IPS-NIHi7 (cell line): ENCODE measurements around the gene MORF4L1.
"Not testable (repeated sequence)": the region's sequence is repeated elsewhere in the genome, so short reads cannot be mapped to it uniquely, and the experiment has no call there.

Source experiments
- DNase-seq: peaks from one replicate; pipeline ENCODE4 v3.0.0; 2012; ENCODE audit warnings: mixed read lengths; ENCODE audit errors: extremely low spot score

Gene MORF4L1

DNA sequence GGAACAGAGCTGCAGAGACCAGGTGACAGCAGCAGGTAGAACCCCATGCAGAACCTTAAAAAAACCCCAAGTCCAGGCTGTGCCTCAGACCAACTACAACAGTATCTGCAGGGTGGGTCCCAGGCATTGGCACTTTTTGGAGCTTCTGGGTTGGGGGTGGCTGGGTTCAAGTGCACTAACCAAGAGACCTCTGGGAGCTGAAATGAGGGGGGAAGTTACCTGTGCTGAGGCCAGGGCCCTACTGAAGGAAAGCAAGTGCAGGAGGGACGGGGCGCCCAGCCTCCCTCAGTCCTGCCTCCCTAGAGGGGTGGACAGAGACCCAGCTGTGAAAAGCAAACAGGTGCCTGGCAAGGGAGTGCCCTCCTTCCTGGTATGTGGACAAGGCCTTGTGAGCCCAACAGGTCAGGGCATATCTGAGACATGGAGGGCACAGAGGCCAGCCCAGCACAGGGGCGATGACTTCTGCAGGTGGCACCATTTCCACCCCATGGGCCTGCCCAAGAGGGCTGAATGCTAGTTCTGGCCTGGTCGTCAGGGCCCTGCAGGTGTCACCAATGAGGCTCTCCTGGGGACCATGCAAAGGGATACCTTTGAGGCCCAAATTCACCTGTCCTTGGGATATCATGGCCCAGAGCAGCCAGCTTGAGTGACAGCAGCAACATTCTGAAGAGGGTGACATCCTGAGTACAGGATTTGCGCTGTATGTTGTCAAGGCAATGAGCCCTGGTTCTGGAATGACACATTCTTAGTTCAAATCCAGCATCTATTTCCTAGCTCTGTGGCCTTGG, 53.5 kb downstream of the MORF4L1 start:
- peak; percentile 30 for DNase-seq

DNA sequence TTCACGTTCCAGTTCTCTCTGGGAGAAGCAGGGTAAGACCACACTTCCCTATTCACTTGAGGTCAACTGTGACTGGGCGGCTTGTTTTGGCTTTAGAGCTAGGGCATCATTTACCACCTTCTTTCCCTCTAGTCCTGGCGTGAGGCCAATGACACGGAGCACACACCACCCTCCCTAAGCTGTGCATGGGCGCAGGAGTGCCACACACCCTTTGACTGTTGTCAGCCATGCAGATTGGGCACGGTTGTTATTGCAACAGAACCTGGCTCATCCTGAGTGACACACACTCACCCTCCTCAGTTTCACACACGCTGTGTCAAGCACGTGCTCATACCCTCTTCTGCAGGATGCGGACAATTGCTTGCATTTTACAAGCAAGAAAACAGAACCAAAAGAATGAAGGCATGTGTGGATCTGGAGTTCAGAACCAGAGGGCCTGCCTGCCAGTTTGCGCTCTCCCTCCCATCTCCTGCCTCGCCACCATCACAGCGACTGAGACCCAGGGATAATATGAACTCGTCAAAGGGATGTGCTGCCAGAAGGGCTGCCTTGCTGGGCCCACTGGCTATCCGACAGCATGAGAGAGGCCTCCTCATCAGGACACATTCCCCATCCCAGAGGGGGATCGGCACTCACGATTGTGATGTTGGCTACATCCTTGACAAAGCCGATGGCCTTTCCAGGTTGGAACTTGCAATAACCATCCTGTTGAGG, 54.5 kb downstream of the MORF4L1 start:
- DNase-seq, result no peak

DNA sequence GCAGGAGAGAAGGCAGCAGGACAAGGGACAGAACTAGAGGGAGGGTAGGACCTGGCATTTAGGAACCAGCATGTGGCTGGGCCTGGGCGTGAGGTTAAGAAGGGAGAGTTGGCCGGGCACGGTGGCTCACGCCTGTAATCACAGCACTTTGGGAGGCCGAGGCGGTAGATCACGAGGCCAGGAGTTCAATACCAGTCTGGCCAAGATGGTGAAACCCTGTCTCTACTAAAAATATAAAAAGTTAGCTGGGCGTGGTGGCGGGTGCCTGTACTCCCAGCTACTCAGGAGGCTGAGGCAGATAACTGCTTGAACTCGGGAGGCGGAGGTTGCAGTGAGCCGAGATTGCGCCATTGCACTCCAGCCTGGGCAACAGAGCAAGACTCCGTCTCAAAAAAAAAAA, 55.5 kb downstream of the MORF4L1 start:
- DNase-seq, result not testable (repeated sequence)

DNA sequence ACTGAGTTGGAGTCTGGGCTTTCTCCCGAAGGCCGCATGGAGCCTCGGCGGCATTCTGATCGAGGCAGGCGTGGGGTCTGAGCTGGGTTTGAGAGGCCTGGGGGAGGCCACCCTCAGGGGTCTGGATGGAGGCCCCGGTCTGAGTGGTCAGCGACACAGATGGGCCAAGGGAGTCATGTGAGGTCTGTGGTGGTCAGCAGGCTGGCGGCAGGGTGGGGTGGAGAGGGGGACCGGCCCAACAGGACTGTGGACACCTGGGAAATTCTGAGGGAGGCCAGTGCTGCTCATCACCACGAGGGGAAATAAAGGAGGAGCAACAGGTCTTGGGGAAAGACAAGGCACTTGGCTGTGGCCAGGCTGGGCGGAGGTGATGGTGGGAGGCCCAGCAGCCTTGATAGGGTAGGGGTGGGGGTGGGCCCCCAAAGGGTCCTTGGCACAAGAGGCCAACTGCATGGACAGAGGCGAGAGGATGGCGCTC, 56.0 kb downstream of the MORF4L1 start:
- DNase-seq, result no peak

DNA sequence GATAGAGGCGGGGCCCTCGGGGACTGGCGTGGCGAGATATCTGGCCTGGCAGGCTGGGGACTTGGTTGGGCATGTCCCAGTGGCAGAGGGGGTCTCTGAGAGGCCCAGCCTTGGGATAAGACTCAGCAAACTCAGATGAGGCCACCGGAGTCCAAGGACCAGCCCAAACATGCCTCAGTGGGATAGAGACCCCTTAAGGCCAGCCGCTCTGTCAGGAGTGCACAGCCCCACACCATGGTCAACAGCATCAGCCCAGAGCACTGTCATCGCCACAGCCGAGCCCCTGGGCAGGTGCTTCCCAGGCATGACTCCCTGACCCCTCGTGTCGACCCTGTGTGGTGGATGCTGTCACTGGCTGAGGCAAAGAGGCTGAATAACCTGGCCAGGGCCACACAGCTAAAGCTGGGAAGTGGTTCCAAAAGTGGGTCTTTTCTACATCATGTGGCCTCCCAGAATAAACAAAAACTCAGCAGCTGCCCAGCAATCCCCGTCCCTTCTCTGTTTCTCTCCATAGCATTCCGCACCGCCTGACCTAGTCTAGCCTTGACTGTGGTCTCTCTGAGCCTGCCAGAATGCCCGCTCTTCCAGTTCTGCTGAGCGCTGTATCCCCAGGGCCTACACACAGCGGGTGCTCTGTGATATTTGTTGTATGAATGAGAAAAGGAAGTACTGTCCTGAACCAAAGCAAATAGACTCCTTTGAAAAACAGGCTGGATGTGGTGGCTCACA, 57.0 kb downstream of the MORF4L1 start:
- DNase-seq, result no peak

DNA sequence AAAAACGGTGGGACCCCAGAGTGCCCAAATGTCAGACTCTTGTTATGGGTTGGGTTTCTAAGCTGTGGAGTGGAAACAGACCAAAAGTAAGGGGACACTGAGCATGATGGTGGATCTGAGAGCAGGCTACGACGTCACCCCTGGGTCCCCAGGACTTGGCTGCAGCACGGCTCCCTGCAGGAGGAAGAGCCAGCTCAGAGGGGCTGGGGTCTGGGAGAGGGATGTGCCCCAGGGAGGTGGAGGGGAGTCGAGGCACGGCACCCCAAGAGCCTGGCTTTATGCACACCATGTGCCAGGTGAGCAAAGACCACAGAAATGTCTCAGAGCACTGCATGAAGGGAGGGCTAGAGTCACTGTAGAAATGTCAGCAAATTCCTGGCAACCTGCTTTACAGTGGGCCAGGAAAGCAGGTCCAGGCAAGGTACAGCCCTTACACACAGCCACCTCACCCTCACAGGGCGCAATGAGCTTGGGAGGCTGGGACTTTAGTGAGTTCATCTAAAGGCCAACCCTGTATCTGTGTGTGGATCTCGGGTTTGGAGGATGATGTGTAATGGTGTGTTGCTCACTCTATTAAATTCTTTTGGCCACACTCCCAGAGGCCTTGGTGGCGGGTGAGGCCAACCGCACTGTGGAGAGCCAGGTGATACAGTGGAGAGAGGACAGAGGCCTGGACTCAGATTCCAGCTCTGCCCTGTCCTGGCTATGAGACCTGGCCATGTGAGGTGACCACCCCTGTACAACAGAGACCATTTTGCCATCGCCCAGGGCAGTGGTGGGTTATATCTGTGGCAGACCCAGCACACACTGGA, 58.1 kb downstream of the MORF4L1 start:
- no peak for DNase-seq

DNA sequence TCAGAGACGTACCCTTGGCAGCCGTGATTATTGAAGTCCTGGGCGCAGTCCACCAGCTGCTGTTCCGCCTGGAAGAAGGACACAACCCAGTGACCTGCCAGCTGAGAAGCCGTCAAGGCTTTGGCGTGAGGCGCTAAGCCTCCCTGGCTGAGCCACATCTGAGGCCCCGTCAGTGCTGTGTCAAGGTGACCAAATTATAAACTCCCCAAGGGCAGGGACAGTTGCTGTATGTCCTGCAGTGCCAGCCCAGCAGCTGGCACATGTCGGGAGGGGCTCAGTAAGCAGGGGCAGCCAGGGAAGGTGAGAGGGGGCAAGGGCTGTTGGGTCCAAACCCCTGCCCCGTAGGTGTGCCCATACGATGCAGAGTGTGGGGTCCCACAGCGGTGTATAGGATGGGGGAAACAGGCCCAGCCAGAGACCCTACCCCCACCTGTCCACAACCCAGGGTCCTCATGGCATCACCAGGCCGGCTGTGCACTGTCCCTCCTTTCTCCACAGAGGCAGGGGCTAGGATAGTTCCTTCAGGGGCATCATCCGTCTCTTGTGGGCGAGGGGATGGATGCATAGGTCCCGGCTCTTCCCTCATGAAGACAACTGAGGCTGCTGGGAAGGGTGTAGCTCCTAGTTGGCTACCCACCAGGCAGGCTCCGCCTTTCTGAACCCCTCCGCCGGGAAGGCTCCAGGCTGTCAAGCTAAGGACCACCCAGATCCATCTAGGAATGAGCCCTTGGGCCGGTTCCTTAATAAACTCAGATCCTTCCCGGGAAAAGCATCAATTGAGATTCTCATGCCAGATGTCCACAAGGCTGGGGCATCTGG, 59.0 kb downstream of the MORF4L1 start:
- DNase-seq, result no peak

DNA sequence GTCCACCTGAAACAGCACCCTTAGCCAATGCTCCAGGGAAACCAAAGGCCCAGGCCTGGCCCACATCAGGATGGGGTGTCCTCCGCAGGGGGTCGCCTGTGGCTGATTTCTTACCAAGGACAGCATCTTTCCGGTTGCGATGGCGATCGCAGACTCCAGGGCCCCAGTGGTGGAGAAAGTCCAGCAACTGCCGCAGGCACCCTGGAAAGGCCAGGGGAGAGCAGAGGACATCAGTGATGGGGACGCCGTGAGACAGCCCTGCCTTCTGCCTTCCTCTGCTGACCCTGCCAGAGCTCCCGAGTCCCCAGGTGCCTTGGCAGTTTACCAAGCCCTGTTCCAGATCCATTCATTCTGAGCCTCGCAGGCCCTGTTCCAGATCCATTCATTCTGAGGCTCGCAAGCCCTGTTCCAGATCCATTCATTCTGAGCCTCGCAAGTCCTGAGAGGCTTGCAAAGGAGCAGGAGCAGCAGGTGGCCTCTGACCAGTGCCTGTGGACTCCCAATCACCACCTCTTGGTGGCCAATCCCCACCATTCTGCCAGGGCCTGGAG, 59.6 kb downstream of the MORF4L1 start:
- DNase-seq, result no peak

DNA sequence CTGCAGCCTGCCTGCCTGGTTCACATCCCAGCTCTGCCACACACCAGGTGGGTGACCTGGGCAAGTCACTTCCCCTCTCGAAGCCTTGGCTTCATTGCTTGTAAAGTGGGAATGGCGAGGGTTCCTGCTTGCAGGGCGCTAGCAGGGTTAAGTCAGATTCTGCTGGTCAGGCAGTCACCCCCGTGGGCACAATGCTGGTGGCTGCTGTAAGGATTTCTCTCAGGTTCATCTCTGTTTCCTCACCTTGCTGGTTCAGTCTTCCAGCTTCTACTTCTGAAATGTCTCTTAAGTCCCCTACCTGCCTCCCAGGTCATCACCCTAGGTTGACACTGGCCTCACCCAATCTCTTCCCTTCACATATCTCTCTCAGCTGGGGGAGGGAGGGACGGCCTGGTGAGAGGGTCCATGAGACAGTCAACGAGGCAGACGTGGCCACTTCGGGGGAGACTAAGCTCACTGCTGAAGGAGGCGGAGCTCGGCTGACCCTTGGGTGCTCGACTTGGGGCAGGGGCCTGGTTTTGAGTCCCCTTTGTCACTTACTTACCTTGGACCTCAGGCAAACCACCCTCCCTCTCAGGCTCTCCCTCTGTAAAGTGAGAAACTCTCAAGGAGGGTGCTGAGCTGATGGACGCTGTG, 60.6 kb downstream of the MORF4L1 start:
- DNase-seq, result no peak

DNA sequence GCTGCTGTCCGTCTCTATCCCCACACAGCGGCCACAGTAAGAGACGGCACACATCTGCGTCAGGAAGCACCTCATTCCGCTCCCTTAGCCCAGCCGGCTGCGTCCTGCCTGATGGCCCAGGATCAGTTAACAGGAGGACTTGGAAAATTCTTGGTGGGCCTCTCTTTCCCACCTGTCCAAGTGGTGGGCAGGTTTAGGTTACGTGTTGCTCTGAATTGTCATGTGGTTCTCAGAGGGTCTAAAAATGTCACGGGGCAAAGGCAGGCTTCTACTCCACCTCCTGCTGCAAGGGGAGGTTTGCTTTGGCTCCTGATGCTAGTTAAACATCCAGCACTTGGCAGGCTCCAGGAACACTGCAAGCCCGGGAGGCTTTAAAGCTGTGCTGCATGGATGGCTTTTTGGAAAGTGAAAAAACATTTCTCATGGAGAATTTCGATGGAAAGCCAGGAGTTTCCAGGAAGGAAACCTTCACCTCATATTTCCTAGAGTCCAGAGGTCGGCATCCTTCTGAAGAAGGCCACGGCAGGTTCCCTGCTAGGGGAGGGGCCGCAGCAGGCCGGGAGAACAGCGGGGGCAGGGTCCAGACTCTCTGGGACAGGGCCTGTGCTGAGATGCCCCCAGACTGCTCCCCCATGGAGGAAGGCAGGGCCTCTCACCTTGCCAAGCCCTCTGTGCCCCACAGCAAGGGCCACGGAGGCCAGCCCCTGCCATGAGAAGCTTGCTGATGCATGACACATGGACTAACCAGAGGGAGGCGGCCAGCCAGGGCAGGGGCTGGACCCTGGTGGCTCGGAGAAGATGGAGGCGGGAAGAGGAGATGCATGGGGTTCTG, 61.3 kb downstream of the MORF4L1 start:
- DNase-seq, result no peak

DNA sequence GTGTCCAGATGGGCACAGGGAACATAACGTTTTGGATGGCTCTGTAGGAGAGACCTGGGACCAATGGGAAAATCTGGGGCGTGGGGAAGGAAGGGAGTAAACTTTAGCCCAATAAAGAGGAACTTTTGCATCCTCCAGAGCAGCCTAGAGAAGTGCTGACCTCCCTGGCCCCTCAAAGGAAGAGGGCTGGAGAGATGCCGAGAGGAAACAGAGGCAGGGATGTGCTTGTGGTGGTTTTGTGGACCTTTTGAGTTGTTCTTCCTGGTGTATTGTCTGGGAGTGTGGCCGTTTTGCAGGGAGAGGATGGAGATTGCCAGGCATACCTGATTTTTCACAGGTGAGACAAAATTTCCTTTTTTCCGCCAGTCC, 61.9 kb downstream of the MORF4L1 start:
- DNase-seq, result no peak

DNA sequence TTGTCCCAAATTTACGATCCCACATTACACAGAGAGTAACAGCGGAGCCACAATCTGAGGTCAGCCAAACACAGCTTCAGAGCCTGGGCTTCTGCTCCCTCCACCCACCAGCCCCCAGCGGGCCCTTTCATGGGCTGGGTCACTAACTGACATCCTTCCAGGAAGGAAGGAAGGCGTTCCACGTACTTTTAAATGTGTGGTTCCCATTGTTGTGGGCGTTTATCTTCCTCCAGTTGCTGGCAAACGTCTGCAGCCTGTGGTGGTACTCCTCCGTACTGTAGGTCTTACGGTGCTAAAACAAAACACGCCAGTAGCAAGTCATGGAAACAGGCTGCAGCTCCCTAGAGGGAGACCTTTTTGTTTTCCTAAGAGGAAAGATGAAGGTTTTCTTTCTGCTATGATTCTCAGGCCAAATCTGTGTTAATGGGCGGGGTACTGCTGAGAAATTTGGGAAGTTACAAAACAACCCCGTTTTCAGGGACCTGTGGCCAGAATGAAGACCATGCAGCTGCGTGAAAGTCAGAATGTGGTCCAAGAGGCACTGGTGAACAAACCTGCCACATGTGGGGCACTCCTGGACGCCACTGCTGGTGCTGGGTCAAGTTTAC, 64.5 kb downstream of the MORF4L1 start:
- no peak for DNase-seq

DNA sequence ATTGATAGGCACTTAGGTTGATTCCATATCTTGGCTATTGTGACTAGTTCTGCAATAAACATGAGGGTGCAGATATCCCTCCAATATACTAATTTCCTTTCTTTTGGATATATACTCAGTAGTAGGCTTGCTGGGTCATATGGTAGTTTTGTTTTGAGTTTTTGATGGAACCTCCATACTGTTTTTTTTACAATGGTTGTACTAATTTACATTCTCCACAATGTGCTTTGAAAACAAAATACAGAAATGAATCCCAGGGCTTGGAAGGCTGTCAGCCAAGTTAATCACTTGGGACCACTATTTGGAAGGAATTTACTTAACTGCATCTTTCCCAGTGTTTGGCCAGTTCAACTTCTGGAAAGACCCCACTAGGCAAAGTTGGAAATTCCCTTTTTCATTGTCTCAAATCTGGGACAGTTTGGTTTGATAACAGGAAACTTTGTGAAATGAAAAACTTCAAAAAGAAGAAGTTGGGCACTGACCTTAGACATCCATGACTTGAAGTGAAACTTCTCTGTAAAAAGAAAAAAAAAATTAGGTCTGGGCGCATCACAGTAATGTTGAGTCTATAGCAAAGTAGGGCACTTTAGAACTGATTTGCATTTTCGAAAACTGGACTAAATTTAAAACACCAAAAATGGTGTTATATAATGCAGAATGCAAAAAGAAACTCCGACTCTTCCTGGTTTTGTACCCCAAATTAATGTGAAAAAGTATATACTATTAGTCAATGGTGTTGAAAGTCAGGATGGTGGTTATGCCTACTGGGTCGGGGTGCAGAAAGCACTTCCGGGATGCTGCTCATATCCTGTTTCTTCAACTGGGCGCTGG, 66.2 kb downstream of the MORF4L1 start:
- DNase-seq, result no peak

DNA sequence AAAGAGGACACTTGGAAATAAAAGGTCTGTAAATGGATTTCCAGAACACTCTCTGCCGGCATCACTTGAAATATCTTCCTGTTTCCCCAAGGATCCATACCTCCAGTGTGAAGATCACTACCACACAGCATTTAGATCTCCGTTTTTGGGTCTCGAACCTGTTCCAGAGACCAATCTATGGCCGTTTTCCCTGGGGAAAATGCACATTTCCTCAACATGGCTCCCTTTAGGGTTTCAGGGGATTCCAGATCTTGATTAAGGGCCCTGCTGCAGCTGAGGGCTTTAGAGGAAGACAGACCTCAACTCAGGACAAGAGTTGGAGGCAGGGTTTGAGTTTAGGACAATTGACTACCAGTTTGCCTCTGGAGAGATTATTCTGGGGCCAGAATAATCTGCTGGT, 70.1 kb downstream of the MORF4L1 start:
- DNase-seq, result no peak

DNA sequence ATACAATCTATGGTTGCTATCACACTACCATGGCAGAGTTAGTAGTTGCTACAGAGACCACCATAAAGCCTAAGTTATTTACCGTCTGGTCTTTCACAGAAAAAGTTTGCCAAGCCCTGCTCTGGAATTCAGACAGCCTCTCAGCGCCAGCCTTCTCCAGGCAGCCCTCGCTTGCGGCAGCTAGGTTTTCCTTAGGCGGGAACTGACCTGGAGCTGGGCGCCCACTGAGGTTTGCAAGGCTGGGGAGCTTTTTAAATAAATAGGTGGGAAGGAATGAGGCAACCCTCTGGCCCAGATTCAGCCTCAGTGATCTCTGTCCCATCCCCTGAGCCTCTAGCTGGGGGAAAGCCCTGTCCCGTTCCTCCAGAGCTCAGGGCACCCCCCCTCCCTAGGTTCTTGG, 71.0 kb downstream of the MORF4L1 start:
- DNase-seq, result no peak

DNA sequence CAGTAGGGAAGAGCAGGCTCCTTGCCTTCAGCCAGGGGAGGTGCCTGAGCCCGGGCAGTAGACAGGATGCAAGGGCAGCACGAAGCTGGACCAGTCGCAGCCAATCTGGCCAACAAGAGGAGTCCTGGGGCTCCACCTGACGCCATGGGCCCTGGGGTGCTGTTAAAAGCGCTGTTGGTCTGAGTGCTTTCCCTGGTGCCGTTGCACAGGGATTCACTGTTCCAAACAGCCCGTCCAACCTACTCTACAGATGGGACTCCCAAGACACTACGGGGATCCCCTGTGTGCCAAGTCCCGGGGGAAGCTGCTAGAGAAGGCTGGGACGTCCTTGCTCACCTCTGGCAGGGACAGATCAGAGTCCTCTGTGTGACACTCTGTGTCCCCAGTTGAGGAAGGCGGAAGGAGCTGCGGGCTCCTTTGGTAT, 71.5 kb downstream of the MORF4L1 start:
- DNase-seq, result no peak

DNA sequence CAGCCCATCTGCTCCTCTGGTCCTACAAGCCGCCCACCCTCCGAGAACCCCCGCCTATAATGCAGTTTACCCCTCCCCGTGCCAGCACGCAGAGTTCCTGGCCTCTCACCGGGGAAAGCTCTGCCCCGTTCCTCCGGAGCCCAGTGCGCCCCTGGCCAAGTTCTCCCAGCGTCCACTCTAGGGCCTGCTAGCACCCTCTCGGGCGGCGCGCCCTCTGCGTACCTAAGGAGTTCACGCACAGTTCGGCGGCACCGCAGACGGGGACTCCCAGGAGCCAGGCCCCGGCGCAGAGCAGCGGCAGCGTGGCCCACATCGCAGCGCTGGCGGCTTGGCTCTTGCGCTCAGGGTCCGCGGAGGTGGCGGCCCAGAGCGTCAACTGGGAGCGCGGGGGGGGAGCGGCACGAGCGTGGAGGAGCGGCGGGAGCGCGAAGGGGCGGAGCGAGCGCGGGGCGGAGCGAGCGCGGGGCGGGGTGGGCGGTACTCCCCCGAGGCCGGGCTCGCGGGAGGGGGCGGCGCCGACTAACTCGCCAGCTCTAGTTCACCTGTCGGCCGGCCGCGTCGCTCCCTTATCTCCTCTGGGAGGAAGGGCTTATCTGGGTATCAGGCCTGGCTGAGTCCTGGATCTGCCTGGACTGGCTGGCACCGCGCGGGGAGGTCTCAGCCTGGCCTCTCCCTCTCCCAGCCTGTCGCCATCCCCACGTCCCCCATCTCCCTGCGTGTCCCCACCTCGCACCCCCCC, 72.1 kb downstream of the MORF4L1 start, which contains the start of gene CTSH:
Gene CTSH (minus strand): TSS at position 378 of the 739 bp plus-strand sequence. CDS start 65 bp downstream, at position 313.
- peak; percentile 97 for DNase-seq
